HUES6 (cell line): ENCODE results near the gene PARD3.

ENCODE experiments used
- H3K27ac ChIP-seq: 2 replicates; pipeline ENCODE4 v1.7.0; 2013; ENCODE audit warnings: low read depth, mild to moderate bottlenecking, low read length, inconsistent platforms
- H3K27me3 ChIP-seq: 2 replicates; pipeline ENCODE4 v1.6.1; 2013; ENCODE audit warnings: low read length; ENCODE audit not compliant: control insufficient read depth, insufficient read depth
- H3K36me3 ChIP-seq: 2 replicates; pipeline ENCODE4 v1.6.1; 2013; ENCODE audit warnings: low read length; ENCODE audit not compliant: control insufficient read depth, insufficient read depth
- H3K4me1 ChIP-seq: 2 replicates; pipeline ENCODE4 v1.6.1; 2013; ENCODE audit warnings: low read length; ENCODE audit not compliant: control insufficient read depth, insufficient read depth
- H3K4me3 ChIP-seq: 2 replicates; pipeline ENCODE4 v1.5.1; 2013; ENCODE audit warnings: low read depth, low read length
- H3K9ac ChIP-seq: one replicate; pipeline ENCODE4 v1.6.1; 2013; ENCODE audit warnings: mild to moderate bottlenecking, low read length
- H3K9me3 ChIP-seq: 2 replicates; pipeline ENCODE4 v1.6.1; 2013; ENCODE audit warnings: low read depth, low read length; ENCODE audit not compliant: control insufficient read depth, insufficient read depth

PARD3 gene

DNA sequence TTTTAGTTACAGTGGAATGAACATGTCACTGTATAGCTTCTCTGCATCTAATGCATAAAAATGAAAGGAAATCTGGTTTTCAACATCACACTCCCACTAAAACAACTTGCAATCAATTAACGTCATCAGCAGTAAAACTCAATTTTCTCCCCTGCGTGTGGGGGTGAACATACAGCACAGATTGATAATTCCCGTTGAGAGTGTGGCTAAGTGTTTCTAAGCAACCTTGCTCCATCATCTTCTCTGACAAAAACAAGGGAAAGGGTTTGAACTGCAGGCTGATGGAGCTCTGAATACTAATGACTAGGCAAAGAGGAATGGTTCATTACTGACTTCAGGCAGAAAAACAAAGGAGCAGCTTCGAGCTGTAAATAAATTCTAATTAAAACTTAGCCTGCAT lies 238.3 kb downstream of the PARD3 start:
- Histone ChIP-seq H3K36me3 (no peaks in the 10 kb centered on the region), H3K4me3 (no peak overlapping the region), H3K27me3 (no peaks in the 10 kb centered on the region), H3K9me3 (no peaks in the 10 kb centered on the region), H3K9ac (no peak overlapping the region), H3K27ac (no peak overlapping the region), H3K4me1 (peaks cover 29% of the 10 kb centered on the region)

DNA sequence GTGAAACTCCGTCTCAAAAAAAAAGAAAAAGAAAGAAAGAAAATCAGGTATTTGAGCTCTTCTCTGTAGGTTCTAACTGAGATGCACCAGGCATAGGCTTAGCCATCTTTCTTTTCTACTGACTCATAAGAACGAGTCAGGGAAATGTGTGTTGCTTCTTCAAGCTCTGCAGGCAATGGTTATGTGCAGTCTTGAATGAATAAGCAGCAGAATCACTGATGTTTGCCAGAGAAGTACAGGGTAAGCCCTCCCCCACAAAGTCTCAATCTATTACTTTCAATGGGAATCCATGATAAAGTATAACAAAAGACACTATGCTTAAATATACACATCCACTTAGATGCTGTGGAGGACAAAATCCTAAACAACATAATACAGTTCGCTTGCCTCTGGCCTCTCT lies 239.2 kb downstream of the PARD3 start:
- no peak overlapping the region for H3K4me3 ChIP-seq
- no peak overlapping the region for H3K27ac ChIP-seq
- no peak overlapping the region for H3K9ac ChIP-seq
- H3K4me1 ChIP-seq = peaks cover 29% of the 10 kb centered on the region
- H3K9me3 ChIP-seq = no peaks in the 10 kb centered on the region
- H3K36me3 ChIP-seq = no peaks in the 10 kb centered on the region
- no peaks in the 10 kb centered on the region for H3K27me3 ChIP-seq

DNA sequence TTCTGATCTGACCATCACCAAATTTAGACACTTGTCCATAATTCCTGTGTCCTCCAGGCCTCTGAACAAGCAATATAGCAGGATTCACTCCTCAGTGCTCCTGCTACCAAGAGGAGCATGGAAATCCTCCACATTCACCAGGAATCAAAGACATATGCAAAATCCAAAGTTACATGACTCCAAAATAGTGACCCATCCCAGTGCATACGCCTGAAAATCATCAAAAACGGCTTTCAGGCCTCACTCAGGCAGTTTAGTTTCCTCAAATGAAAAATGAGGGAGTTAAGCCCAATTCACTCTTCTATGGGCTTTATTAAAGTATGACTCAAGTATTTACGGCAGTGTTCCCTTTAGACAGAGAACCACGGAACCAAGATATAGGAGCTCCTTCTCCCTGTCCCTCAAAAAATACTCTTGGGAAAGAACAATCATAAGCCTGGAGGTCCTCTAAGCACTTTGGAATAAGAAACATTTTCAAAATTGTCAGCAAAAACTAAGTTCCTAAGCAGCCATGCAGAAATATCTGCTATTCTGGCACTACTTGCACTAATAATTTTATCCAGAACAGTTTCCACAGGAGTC lies 240.7 kb downstream of the PARD3 start:
- H3K4me3 ChIP-seq = no peak overlapping the region
- no peaks in the 10 kb centered on the region for H3K36me3 ChIP-seq
- H3K9ac ChIP-seq = no peak overlapping the region
- H3K9me3 ChIP-seq = no peaks in the 10 kb centered on the region
- peaks cover 29% of the 10 kb centered on the region for H3K4me1 ChIP-seq
- H3K27me3 ChIP-seq = no peaks in the 10 kb centered on the region
- no peak overlapping the region for H3K27ac ChIP-seq

DNA sequence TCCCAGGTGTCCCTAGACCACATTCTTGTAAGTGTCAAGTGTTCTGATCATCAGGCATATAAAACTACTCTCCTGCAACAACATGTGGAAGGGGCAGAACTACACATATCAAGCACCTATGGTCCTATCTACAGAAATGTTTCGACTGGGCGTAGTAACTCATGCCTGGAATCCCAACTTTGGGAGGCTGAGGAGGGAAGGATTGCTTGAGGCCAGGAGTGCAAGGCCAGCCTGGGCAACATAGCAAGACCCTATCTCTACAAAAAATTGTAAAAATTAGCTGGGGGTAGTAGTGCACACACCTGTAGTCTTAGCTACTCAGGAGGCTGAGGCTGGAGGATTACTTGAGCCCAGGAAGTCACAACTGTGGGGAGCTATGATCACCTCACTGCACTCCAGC lies 244.2 kb downstream of the PARD3 start:
- Histone ChIP-seq H3K9me3 (no peaks in the 10 kb centered on the region), H3K36me3 (no peaks in the 10 kb centered on the region), H3K9ac (no peak overlapping the region), H3K27me3 (no peaks in the 10 kb centered on the region), H3K4me1 (peaks cover 38% of the 10 kb centered on the region), H3K27ac (no peak overlapping the region), H3K4me3 (no peak overlapping the region)

GRCh38 chr10:34567659-34568253 lies 247.3 kb downstream of the PARD3 start:
- H3K4me1 ChIP-seq = peaks cover 46% of the 10 kb centered on the region
- no peaks in the 10 kb centered on the region for H3K36me3 ChIP-seq
- H3K27ac ChIP-seq = no peak overlapping the region; the same call in 1 of the 2 replicates
- H3K9me3 ChIP-seq = no peaks in the 10 kb centered on the region
- no peak overlapping the region for H3K9ac ChIP-seq
- no peak overlapping the region for H3K4me3 ChIP-seq
- H3K27me3 ChIP-seq = no peaks in the 10 kb centered on the region

- Histone ChIP-seq H3K9ac (no peak overlapping the region), H3K4me3 (no peak overlapping the region), H3K9me3 (no peaks in the 10 kb centered on the region), H3K27ac (peak overlapping the region; percentile 3; the same call in 1 of the 2 replicates), H3K27me3 (no peaks in the 10 kb centered on the region), H3K36me3 (no peaks in the 10 kb centered on the region), H3K4me1 (peaks cover 42% of the 10 kb centered on the region)
Measured at GRCh38 chr10:34565934-34566333, 249.2 kb downstream of the PARD3 start.

GRCh38 chr10:34558093-34558583 lies 257.0 kb downstream of the PARD3 start:
- Histone ChIP-seq H3K27ac (no peak overlapping the region), H3K9ac (no peak overlapping the region), H3K27me3 (no peaks in the 10 kb centered on the region), H3K36me3 (no peaks in the 10 kb centered on the region), H3K4me3 (no peak overlapping the region), H3K9me3 (no peaks in the 10 kb centered on the region), H3K4me1 (no peaks in the 10 kb centered on the region)

GRCh38 chr10:34557173-34557572 lies 257.9 kb downstream of the PARD3 start:
- Histone ChIP-seq H3K9me3 (no peaks in the 10 kb centered on the region), H3K27me3 (no peaks in the 10 kb centered on the region), H3K27ac (no peak overlapping the region), H3K4me1 (no peaks in the 10 kb centered on the region), H3K36me3 (no peaks in the 10 kb centered on the region), H3K4me3 (no peak overlapping the region), H3K9ac (no peak overlapping the region)

DNA sequence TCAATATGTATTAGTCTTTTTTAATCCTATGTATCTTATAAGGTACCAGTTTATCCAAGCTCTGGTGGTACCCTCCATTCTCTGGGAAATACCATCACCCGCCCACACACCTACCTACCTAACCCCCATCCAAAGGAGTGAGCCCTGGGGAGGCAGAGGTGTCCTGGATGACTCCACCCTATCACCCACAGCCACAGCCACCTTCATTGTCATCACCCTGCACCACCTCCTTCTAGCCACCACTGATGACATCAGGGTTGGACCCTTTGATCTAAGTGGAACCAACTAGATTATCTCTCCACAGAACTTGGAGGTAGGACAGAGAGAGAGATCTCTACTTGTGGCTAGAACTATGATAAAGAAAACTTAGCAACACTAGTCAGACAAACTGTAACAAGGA lies 259.4 kb downstream of the PARD3 start:
- Histone ChIP-seq H3K27ac (no peak overlapping the region), H3K36me3 (no peaks in the 10 kb centered on the region), H3K9me3 (no peaks in the 10 kb centered on the region), H3K9ac (no peak overlapping the region), H3K4me1 (no peaks in the 10 kb centered on the region), H3K4me3 (no peak overlapping the region), H3K27me3 (no peaks in the 10 kb centered on the region)

- Histone ChIP-seq H3K4me3 (no peak overlapping the region), H3K9me3 (no peaks in the 10 kb centered on the region), H3K4me1 (peaks cover 9% of the 10 kb centered on the region; the same call in 1 of the 2 replicates), H3K27me3 (no peaks in the 10 kb centered on the region), H3K9ac (no peak overlapping the region), H3K36me3 (no peaks in the 10 kb centered on the region), H3K27ac (no peak overlapping the region)
Measured at GRCh38 chr10:34553747-34554146, 261.3 kb downstream of the PARD3 start.

DNA sequence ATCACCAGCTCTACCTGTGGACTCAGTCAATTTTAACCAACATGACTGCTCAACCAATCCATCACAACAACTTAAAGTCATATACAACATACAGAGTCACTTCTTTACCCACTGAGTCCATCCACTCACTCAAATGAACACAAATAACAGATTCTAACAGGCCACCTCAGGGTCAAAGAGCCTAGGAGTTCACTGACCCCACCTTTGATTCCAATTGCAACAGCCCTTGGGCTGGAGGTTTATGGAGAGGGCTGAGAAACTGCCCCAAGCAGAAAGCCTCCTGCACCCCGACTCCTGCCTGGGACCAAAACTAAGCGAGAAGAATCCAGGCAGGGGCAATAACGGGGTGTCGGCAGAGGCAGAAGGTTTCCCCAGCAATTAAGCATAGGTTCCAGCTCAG lies 263.8 kb downstream of the PARD3 start:
- no peak overlapping the region for H3K4me3 ChIP-seq
- H3K36me3 ChIP-seq = no peaks in the 10 kb centered on the region
- peaks cover 10% of the 10 kb centered on the region; the same call in 1 of the 2 replicates for H3K4me1 ChIP-seq
- no peak overlapping the region for H3K9ac ChIP-seq
- H3K27ac ChIP-seq = no peak overlapping the region
- H3K27me3 ChIP-seq = no peaks in the 10 kb centered on the region
- H3K9me3 ChIP-seq = no peaks in the 10 kb centered on the region
